ENCODE results near the gene ZDHHC19.
"Not testable (repeated sequence)": the region's sequence is repeated elsewhere in the genome, so short reads cannot be mapped to it uniquely, and the experiment has no call there.

The ZDHHC19 gene

DNA sequence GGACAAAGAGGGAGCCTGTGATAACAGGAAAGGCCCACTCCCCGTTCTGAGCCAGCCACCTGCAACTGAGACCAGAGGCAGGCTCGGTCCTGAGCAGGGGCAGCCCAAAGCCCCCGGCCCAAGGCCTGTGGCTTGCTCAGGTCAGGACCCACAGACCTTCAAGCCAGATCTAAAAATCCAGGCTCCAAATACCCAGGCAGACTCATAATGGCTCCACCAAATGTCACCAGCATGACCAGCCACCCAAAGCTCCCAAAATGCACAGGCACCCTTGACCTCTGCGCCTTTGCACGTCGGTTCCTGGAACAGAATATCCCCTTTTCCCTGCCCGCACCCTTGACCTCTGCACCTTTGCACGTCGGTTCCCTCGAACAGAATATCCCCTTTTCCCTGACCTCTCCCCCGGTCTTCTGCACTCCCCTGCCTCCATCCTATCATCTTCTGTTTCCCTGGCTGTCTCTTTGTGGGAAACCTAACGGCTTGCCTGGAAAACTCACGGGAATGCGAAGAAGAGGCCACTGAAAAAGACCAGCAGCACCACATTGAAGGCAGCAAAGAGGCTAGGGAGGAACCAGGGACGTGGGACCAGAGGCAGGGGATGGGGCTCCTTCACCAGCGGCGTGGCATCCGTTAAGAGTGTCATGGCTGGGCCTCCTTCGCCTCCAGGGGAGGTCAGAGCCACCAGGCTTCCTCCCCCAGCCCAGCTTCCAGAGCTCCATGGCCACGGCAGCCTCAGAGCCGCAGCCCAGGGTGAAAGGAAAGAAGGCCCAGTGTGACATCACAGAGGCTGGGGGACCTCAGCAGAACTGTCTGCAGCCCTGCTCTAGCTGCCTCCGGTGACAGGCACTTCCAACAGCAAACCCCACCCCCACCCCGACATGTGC is at the start of gene ZDHHC19:
Gene ZDHHC19, minus strand, starts transcription at position 728 of the 884 bp plus-strand sequence. Its CDS starts 85 bp downstream, at position 643.
- DNase-seq (ENCODE audit: low read depth in 2 of 2), result no peak

GRCh38 chr3:196260784-196261183 is 49.6 kb upstream of the ZDHHC19 start:
- DNase-seq (ENCODE audit: low read depth in 2 of 2), result no peak

DNA sequence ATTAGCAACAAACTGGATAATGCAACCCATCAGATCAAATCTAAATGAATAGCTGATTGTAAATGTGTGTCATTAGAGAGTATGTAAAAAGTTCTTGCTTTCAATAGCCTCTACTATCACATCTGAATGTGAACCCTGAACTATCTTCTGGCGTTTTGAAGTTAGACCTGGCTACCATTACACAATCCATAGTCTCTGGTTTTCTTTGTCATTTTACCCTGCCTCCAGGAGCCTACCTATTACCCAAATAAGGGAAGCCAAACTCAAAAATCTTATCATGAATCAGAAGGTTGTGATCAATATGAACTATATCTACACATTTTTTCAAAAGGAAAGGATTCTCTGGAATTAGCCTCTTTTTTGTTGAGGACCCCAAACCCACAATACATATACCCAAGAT is 44.6 kb upstream of the ZDHHC19 start:
- DNase-seq (ENCODE audit: low read depth in 2 of 2), result no peak

GRCh38 chr3:196254376-196255283 is 43.4 kb upstream of the ZDHHC19 start:
- DNase-seq (ENCODE audit: low read depth in 2 of 2), result no peak

DNA sequence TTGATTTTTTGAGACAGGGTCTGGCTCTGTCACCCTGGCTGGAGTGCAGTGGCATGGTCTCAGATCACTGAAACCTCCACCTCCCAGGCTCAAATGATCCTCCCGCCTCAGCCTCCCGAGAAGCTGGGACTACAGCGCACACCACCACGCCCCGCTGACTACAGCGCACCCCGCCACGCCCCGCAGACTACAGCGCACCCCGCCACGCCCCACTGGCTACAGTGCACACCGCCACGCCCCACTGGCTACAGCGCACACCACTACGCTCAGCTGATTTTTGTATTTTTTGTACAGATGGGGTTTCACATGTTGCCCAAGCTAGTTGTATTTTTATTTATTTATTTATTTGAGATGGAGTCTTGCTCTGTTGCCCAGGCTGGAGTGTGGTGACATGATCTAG is 40.7 kb upstream of the ZDHHC19 start:
- DNase-seq (ENCODE audit: low read depth in 2 of 2), result no peak

DNA sequence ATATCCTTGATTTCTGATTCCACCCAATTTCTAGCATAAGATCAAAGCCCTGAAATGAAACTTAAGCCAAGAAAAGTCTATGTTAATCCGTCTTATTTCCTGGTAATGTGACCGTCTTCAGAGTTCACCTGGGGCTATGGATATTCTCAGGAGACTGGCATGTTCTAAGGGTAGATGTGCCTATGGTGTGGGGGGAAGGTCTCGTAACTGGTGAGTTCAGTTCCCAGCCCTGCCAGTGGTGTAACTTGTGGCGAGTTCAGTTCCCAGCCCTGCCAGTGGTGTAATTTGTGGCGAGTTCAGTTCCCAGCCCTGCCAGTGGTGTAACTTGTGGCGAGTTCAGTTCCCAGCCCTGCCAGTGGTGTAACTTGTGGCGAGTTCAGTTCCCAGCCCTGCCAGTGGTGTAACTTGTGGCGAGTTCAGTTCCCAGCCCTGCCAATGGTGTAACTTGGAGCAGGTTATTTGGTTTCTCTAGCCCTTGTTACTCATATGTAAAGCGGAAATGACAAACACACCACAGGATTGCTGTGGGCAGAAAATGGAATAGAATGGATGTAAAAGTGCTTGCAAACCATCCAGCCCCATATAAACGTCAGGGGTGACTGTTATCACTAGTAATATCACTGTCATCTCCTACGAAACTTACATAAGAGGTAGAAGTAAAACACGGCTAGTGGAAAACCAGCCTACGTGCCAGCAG is 35.6 kb upstream of the ZDHHC19 start:
- DNase-seq (ENCODE audit: low read depth in 2 of 2), result no peak

- not testable (repeated sequence) for DNase-seq (ENCODE audit: low read depth in 2 of 2)
Observed at GRCh38 chr3:196244166-196244565, 33.0 kb upstream of the ZDHHC19 start.

GRCh38 chr3:196241704-196242103 is 30.5 kb upstream of the ZDHHC19 start:
- no peak for DNase-seq (ENCODE audit: low read depth in 2 of 2)

DNA sequence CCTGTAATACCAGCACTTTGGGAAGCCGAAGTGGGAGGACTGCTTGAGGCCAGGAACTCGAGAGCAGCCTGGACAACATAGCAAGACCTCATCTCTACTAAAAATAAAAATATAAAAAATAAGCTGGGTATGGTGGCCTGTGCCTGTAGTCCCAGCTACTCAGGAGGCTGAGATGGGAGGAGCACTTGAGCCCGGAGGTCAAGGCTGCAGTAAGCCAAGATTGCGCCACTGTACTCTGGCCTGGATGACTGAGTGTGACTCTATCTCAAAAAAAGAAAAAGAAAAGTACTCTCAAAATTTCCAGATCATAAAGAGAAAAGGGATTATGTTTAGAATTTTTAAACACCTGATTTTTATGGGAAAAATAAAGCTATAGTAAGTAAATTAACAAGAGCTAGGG is 29.2 kb upstream of the ZDHHC19 start:
- no peak for DNase-seq (ENCODE audit: low read depth in 2 of 2)

DNA sequence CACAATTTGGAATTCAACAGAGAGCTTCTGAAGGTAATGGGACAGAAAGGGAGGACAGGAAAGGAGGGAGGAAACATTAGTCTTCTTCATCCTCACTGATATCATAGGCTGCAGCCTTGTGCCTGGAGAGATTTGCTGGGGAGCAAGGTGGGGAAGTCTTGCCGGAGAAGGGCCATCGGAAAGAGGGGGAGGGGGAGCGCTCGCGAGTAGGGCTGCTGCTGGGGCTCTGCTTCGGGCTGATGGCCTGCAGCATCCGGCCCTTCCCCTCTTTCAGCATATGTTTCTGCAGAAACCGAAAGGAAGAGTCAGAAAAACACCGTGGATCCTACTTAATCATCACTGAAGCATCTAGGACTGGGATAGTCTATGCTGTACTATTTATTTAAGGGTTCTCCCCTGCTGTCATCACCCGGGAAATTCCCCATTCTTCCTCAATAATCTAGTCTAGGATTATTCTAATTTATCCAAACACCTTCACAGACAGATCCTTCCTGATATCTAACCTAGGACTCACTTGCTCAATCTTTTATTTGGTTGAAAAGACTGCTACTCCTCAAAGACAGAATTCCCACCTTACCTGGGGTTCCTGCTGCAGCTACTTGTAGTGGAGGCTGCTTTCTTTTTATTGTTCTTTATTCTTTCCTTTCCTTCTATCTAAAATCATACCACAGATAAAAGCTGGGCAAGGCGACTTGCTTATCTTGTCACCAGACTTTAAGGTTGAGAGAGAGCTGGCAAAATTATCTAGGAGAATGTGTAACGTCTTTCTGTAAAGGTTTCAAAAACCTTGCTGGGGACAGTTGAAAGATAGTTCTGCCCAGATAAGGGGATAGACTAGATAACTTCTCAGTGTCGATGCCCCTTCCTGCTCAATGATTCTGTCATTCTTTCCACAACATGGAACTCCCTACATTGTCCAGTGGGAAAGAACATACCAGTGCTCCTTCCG is 27.7 kb upstream of the ZDHHC19 start:
- no peak for DNase-seq (ENCODE audit: low read depth in 2 of 2)

DNA sequence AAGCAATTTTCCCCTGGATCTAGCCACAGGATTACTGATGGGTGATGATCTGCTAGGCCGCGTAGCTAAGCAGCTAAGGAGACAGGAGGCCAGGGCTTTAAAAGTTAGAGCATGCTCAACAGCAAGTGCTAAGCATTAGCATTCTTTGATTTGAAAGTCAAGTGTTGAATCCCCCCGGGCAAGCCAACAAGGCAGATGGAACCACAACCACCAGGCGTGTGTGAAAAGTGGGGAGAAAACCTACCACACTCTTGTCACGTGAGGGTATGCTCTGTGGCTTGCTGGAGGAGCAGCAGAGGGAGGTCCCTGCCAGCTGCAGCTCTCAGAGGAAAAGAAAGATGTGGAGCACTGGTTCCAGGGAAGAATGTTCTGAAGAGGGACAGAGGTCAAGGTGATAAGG is 26.0 kb upstream of the ZDHHC19 start:
- DNase-seq (ENCODE audit: low read depth in 2 of 2), result no peak

DNA sequence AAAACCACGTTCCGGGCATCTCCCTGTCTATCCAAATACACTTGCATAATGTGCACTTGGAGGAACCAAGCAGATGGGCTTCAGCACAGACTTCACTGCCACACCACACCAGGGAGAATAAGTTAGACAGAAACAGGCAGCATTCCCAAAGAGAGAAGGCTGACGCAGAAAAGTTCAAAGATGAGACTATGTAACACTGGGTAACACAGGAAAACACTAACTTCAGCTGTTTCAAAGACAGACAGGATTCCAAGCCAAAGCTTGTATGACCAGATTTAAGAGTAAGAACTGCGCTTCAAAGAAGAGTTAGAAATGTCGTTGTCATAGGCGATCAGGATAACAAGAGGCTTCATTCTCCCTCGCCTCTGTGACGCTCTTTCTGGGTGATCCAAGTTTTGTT is 25.0 kb upstream of the ZDHHC19 start:
- DNase-seq (ENCODE audit: low read depth in 2 of 2), result no peak

GRCh38 chr3:196235452-196236122 is 24.4 kb upstream of the ZDHHC19 start:
- DNase-seq (ENCODE audit: low read depth in 2 of 2), result no peak

- no peak for DNase-seq (ENCODE audit: low read depth in 2 of 2)
Observed at GRCh38 chr3:196232882-196233251, 21.7 kb upstream of the ZDHHC19 start.

DNA sequence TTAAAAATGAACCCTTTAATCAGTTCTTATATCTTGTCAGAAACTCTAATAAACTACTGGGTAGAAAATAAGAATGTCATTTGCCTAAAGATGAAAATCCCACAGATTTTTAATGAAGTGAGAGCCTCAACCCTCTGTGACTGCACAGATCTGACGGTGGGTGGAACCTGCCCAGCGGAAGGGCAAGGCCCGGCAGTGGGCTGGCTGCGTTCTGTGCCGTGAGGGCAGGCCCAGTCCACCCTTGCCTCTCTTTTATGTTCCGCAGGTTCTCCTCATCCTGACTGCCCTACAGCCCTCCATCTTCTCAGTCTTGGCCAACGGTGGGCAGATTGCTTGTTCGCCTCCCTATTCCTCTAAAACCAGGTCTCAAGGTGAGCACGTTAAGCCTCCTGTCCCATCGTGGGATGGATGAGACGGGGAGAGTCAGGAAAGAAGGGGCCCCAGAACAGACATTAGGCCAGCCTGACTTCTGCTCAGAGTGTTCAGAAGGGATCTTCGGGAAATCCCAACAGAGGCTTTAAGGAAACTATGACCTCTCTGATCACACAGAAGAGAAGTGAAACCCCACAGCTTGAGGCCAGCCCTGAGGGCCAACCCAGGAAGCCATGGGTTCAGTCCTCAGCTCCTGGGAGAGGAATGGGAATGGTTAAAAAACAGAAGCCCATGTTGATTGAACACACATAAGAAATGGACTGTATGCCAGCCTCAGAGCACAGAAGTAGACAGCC is 21.1 kb upstream of the ZDHHC19 start:
- no peak for DNase-seq (ENCODE audit: low read depth in 2 of 2)

DNA sequence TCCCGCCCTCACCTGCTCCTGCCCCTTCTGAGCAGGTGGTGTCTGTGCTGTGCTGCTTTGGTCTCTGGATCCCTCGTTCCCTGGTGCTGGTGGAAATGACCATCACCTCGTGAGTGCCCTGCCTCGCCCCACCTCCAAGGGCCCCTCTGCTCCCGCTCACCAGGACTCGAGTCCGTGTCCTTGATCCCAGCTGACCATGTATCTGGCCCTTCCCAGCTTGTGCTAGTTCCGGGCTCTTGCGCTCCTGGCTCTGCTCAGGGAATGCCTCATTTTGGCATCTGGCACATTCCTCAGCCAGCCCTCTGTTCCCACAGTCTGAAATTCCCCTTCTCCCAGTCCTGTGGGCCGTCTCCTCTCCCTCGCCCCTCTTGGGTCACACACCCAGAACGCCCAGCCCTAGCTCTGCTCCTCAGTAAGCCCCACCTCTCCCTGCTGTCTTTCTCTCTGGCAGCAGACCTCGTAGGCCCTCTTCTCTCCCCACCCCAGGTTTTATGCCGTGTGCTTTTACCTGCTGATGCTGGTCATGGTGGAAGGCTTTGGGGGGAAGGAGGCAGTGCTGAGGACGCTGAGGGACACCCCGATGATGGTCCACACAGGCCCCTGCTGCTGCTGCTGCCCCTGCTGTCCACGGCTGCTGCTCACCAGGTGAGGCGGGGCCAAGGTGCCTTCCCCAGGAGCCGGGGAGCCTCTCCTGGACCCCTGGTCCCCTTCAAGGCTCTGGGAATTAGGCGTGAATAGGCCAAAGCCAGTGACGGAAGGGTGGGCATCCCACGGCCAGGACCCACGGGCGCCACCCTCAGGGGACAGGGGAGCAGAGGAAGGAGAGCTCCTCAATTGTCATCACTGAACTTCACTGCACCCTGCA is 16.7 kb upstream of the ZDHHC19 start:
- no peak for DNase-seq (ENCODE audit: low read depth in 2 of 2)

DNA sequence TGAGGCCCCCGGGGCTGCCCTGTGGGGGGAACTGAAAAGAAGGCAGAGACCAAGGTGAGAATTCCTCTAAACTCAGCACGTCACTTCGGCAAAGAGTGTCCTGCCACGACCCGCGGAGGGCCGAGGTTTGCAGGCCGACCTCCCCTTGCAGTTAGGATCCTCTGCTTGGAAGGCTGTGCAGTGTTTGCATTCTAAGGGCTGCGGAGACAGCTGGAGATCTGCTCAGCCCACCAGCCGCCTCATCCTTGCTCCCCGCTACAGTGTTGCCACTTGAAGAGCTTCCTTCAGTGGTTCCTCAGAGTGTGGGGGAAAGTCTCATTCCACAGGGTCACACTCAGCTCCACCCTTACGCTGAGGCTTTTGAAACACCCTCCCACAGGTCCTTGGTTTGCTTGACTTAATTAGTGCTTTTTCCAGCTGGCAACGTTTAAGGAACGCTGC is 15.9 kb upstream of the ZDHHC19 start:
- DNase-seq (ENCODE audit: low read depth in 2 of 2), result no peak

DNA sequence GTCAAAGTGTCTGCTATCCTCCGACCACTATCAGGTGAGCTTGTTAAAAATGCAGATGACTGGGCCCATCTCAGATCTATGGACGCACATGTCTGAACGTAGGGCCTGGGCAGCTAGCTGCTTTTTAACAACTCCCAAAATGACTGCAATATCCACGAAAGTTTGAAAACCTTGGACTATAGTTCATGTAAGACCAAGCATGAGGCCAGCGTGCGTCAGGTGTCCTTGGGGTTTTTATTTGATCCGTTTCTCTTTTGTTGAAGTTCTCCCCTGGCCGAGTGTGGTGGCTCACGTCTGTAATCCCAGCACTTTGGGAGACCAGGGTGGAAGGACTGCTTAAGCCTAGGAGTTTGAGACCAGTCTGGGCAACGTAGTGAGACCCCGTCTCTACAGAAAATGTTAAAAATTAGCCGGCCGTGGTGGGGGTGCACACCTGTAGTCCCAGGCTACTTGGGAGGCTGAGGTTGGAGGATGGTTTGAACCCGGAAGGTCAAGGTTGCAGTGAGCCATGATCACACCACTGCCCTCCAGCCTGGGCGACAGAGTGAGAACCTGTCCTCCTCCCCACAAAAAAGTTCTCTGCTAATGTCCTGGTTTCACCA is 14.7 kb upstream of the ZDHHC19 start:
- DNase-seq (ENCODE audit: low read depth in 2 of 2), result no peak

All from stimulated activated CD4-positive, alpha-beta T cell treated with anti-CD3 and anti-CD28 coated beads, Interleukin-1b, Interleukin-23, amount 100 ng/mL, for 4 hours (primary cell).